Islet of Langerhans (tissue), 1 donor: ENCODE data around the gene HERPUD1.
"Not testable (repeated sequence)": the region's sequence is repeated elsewhere in the genome, so short reads cannot be mapped to it uniquely, and the experiment has no call there.

Source experiments
- FAIRE-seq: peaks from one replicate; lab custom pipeline; 2011; peaks lifted over from hg19 to GRCh38; lab: Jason Lieb, UNC

HERPUD1 gene

DNA sequence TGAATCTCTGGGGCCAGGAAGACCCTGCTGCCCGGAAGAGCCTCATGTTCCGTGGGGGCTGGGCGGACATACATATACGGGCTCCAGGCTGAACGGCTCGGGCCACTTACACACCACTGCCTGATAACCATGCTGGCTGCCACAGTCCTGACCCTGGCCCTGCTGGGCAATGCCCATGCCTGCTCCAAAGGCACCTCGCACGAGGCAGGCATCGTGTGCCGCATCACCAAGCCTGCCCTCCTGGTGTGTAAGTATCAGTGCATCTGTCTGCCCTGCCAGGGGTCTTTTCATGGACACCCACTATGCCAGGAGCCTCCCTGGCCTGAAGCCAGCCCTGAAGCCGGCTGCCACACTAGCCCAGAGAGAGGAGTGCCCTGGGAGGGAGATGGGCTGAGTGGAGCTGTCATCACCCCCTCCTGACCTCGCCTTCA lies 29.9 kb downstream of the HERPUD1 start, which contains the start of gene CETP:
Gene CETP, plus strand, starts transcription at position 100 of the 431 bp plus-strand sequence. Its CDS starts 30 bp downstream, at position 130.
- no peak for FAIRE-seq

DNA sequence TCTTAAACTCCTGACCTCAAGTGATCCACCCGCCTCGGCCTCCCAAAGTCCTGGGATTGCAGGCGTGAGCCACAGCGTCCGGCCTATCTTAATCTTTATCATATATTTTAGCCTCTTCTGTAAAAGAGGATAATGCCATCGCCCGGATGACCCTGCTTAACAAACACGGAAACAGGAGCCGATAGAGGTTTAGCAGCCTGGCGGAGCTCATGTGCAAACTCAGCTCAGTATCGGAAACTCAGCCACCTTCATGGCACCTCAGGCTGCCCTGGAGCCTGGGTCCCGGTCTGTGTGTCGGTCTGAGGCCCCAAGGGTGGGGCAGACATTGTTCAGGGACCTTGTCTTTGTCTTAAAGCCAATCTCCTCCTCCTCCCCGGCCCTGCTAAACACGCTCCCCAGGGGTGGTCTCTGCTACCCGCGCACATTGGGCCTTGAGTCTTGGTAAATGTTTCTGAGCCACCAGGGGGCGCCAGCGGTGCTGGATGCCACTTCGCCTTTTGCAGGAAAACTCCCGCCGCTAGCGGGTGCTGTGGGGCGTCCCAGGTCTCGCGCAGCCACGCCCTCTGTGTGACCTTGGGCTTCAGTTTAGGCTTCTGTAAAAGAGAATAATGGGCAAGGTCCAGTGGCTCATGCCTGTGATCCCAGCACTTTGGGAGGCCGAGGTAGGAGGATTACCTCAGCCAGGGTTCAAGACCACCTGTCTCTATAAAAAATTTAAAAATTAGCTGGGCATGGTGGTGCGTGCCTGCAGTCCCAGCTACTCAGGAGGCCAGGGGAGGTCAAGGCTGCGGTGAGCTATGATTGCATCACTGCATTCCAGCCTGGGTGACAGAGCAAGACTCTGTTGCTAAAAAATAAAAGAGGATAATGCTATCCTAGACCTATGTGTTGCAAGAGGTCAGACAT lies 32.6 kb downstream of the HERPUD1 start:
- FAIRE-seq, result no peak

GRCh38 chr16:56965149-56966092 lies 33.5 kb downstream of the HERPUD1 start:
- FAIRE-seq, result no peak

DNA sequence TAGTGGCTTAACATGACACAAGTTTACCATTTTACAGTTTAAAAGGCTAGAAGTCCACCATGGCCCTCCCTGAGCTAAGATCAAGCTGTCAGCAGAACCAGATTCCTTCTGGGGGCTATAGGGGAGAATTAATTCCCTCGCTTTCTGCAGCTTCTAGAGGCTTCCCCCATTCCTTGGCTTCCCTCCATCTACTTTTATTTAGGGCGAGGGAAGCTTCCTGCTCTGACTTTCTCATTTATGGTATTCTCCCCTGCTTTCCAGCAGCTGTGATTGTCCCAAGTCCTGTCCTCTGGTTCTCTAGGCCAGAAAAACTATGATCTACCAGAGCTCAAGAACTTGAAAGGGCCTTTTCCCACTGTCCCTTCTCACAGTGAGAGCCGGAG lies 34.1 kb downstream of the HERPUD1 start:
- FAIRE-seq, result no peak

DNA sequence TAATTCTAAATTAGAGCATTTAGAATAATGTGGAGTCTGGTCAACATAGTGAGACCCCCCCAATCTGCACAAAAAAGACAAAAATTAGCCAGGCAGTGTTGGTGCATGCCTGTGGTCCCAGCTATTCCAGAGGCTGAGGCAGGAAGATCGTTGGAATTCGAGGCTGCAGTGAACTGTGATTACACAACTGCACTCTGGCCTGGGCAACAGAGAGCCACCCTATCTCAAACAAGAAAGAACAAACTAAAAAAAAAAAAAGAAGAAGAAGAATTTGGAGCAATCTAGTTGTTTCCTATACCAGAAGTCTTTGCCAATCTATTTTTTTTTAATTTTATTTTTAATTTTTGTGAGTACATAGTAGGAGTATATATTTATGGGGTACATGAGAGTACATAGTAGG lies 35.8 kb downstream of the HERPUD1 start:
- no peak for FAIRE-seq

GRCh38 chr16:56969769-56970168 lies 37.8 kb downstream of the HERPUD1 start:
- no peak for FAIRE-seq

GRCh38 chr16:56970934-56971767 lies 39.2 kb downstream of the HERPUD1 start:
- FAIRE-seq, result no peak

DNA sequence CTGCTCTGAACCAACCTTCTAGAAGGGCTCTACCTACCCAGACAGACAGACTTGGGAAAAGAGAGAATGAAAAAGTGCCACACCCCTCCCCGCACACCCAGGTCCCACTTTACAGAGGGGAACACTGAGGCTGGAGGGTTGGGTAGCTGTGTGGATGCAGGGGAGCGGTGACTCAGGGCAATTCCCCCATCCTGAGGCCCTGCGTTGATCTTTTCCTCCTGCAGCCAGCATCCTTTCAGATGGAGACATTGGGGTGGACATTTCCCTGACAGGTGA lies 39.8 kb downstream of the HERPUD1 start:
- FAIRE-seq, result no peak

GRCh38 chr16:56972403-56973293 lies 40.7 kb downstream of the HERPUD1 start:
- no peak for FAIRE-seq

GRCh38 chr16:56973294-56973689 lies 41.4 kb downstream of the HERPUD1 start:
- FAIRE-seq, result no peak

DNA sequence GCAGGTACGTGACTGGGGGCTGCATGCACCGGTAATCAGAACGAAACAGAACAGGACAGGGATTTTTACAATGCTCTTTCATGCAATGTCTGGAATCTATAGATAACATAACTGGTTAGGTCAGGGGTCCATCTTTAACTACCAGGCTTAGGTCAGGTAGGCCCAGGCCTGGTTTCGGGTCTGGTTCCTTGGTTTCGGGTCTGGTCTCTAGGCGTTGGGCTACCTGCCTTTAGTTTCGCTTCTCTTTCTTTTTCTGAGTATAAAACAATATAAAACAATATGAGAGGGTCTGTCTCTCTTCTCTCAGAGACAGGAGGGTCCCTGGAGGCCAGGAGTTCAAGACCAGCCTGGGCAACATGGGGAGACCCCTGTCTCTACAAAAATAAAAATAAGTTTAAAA lies 42.0 kb downstream of the HERPUD1 start:
- FAIRE-seq, result not testable (repeated sequence)

DNA sequence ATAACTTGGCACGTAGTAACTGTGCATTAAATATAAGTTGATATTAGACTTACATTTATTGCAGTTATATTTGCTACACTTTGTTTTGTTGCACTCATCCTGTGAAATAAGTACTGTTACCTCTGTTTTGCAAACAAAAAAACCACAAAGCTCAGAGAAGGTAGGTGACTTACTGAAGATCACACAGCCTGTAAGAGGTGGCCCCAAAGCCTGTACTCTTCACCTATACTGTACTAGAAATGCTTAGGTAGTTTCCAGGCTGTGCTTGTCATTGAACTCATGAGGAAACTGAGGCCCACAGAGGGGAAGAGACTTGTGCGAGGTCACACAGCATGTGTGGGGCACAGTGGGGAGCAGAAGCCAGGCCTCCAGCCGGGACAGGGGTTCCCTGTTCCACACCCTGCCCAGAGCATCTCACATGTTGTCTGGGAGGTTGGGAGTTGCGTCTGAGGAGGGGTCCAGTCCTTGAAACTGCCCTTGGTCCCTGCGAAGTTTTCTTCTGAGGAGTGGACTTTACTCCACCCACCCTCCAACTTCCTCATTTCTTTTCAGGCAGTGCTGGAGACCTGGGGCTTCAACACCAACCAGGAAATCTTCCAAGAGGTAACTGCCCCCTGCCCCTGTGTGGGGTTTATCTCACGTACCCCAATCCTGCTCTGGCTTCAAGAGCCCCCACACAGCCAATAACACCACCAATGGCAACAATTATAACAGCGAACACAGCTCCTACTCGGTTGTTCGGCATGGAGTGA lies 42.8 kb downstream of the HERPUD1 start:
- FAIRE-seq, result no peak

GRCh38 chr16:56975714-56976113 lies 43.8 kb downstream of the HERPUD1 start:
- FAIRE-seq, result no peak

DNA sequence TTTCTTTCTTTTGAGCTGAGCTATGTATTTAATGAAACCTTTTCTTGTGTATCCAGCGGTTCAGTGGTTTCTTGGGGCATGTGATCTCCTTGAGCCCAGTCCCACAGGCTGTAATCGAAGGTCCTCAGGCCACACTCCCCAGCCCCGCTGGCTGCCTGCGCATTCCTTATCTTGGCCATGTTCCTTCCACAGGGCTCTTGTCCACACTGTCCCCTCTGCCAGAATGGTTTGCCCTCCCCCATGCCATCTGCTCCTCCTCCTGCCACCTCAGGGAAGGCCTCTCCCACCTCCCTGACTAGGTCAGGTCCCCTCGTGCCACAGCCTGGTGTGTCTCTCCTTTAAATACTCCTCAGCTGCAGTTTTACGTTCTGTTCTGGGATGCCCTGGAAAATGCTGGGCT lies 45.3 kb downstream of the HERPUD1 start:
- no peak for FAIRE-seq

DNA sequence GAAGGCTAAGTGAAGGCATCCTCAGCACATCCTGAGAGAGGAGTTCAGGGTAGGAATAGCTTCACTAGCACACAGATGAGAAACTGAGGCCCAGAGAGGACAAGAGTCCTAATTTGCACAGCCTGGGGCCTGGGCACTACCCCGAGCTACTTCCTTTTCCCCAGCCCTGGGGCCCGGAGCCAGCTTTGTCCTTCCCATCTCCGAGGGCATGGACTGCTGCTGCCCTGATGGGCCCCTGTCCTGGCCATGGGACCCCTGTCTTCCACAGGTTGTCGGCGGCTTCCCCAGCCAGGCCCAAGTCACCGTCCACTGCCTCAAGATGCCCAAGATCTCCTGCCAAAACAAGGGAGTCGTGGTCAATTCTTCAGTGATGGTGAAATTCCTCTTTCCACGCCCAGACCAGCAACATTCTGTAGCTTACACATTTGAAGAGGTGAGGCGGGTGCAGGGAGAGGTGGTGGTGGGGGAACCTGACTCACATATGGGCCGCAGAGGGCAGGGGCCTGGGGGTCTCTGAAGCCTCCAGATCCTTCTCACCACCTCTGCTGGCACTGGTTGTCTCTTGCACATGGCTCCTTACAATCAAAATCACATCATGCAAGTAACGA lies 46.0 kb downstream of the HERPUD1 start:
- no peak for FAIRE-seq

DNA sequence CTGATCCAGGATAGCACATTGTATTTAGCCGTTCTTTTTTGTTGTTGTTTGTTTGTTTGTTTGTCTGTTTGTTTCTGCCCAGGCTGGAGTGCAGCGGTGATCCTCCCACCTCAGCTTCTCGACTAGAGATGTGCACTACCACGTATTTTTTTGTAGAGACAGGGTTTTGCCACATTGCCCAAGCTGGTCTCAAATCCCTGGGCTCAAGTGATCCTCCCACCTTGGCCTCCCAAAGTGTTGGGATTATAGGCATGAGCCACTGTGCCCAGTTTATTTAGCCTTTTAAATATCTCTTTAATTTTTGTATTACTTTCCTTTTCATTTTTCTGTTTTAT lies 48.2 kb downstream of the HERPUD1 start:
- FAIRE-seq, result no peak

DNA sequence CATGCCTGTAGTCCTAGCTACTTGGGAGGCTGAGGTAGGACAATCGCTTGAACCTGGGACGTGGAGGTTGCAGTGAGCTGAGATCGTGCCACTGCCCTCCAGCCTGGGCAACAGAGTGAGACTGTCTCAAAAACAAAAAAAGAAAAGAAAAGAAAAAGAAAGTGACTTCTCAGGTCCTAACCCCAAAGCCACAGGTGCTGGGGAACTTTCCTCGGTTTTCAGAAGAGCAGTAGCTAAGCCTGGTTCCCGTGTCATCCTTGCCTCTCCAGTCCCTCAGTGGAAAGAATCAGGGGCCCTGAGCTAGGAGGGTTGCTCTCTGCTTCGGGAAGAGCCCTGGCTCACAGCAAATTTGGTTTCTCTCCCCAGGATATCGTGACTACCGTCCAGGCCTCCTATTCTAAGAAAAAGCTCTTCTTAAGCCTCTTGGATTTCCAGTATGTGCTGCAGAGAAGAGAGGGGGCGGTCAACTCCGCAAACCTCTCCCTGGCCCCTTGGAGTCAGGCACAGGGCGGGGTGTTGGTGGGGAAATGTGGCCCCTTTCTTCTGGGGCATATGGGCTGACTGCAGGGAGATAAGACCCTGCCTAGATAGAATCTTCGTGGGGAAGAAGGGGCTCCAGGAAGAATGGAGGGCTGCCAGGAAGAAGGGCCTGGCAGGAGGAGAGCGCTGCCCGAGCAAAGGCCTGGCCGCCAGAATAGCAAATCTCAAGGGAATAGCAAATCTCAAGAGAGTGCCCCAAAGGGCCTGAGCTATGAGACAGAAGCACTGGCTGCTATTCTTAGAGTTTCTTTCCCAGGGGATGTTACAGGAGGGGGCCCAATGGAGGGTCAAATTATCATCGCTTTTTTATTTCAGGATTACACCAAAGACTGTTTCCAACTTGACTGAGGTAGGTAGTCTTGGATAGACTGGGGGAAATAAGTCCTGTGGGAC lies 49.1 kb downstream of the HERPUD1 start:
- no peak for FAIRE-seq

DNA sequence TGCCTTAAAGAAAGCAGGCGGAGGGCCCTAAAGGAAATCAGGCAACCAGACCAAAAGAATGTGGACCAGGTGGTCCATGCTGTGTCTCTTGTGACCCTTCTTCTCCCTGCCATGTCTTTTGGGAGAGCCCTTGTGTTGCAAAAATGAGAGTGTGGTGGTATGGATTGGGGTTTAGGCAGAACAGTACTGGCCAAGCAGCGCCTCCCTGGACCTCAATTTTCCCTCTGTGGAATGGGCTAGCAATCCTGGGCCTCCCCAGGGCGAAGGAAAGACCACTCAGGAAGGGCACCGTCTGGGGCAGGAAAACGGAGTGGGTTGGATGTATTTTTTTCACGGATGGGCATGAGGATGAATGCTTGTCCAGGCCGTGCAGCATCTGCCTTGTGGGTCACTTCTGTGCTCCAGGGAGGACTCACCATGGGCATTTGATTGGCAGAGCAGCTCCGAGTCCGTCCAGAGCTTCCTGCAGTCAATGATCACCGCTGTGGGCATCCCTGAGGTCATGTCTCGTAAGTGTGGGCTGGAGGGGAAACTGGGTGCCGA lies 49.9 kb downstream of the HERPUD1 start:
- no peak for FAIRE-seq

DNA sequence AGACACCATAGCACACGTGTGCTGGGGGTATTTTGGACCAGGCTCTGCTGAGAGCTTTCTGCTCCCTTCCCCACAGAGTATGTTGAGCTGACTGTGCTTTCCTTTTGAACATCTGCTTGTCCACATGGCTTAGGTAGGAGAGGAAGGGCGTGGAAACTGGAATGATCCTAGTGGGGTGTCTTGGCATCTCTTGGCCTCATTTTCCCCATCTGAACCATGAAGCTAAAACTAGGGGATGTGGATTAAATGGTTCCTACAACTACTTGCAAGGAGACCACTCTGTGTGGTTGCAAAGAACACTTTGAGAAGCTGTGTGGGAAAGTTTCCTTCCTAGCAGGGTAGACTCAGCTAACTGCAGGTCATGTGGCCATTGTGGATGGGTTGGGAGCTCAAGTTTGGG lies 50.8 kb downstream of the HERPUD1 start:
- FAIRE-seq, result no peak
